Cerebellar cortex (tissue), 1 donor: ENCODE data around the gene MCU.
"Not testable (repeated sequence)": the region's sequence is repeated elsewhere in the genome, so short reads cannot be mapped to it uniquely, and the experiment has no call there.

Source experiments
- DNase-seq: peaks from one replicate; pipeline ENCODE4 v3.0.0-alpha.2; 2015; ENCODE audit warnings: low spot score

MCU gene

GRCh38 chr10:72899545-72899944 is 207.6 kb downstream of the MCU start:
- no peak for DNase-seq

GRCh38 chr10:72903941-72904446 is 212.1 kb downstream of the MCU start:
- DNase-seq: not testable (repeated sequence)

GRCh38 chr10:72904806-72905205 is 212.9 kb downstream of the MCU start:
- DNase-seq: no peak

GRCh38 chr10:72906446-72906845 is 214.5 kb downstream of the MCU start:
- no peak for DNase-seq

GRCh38 chr10:72910705-72911104 is 218.8 kb downstream of the MCU start:
- DNase-seq: no peak

GRCh38 chr10:72911758-72912157 is 219.8 kb downstream of the MCU start:
- DNase-seq: no peak

- DNase-seq: no peak
Observed at GRCh38 chr10:72912736-72913135, 220.8 kb downstream of the MCU start.

GRCh38 chr10:72913287-72913686 is 221.3 kb downstream of the MCU start:
- no peak for DNase-seq

GRCh38 chr10:72917201-72917600 is 225.3 kb downstream of the MCU start:
- DNase-seq: not testable (repeated sequence)

- DNase-seq: not testable (repeated sequence)
Observed at GRCh38 chr10:72917803-72918332, 225.9 kb downstream of the MCU start.

- no peak for DNase-seq
Observed at GRCh38 chr10:72918352-72918751, 226.4 kb downstream of the MCU start.

- DNase-seq: not testable (repeated sequence)
Observed at GRCh38 chr10:72921147-72921683, 229.3 kb downstream of the MCU start.

- no peak for DNase-seq
Observed at GRCh38 chr10:72924351-72924750, 232.4 kb downstream of the MCU start.

GRCh38 chr10:72925951-72926465 is 234.1 kb downstream of the MCU start:
- DNase-seq: no peak

GRCh38 chr10:72927485-72927884 is 235.5 kb downstream of the MCU start:
- no peak for DNase-seq

GRCh38 chr10:72928798-72929197 is 236.9 kb downstream of the MCU start:
- no peak for DNase-seq

- no peak for DNase-seq
Observed at GRCh38 chr10:72930276-72930675, 238.3 kb downstream of the MCU start.

- no peak for DNase-seq
Observed at GRCh38 chr10:72932259-72933015, 240.5 kb downstream of the MCU start.

GRCh38 chr10:72935361-72935760 is 243.4 kb downstream of the MCU start:
- no peak for DNase-seq
